Naive thymus-derived CD8-positive, alpha-beta T cell (primary cell): ENCODE measurements around the gene AVEN. TPM values are rescaled to one million over a fixed set of nuclear protein-coding genes. Genes with fewer than 3 reads are reported as not detected.

Source experiments
- ATAC-seq, 2 donors: fragments of 150-1000 bp; cut with Tn5 transposase in 1 of 2; sonication (Bioruptor Pico), chemical (Tn5 transposase) in 1 of 2; 1 replicate in 1 of 2; 2 replicates in 1 of 2; pipeline ENCODE4 v1.10.0; 2021; ENCODE audit warnings: mild to moderate bottlenecking in 2 of 2, moderate library complexity in 2 of 2
- POLR2A ChIA-PET: fragments of 350-600 bp; sonication (Branson Sonifier 250); formaldehyde crosslinking; loops from one replicate; lab custom pipeline; 2021; ENCODE audit warnings: antibody characterized with exemption; lab: Charles Lee
- DNase-seq, 10 donors: peaks; one replicate each; pipeline versions ENCODE4 v3.0.0 to v3.0.0-alpha.2; 2020 to 2022
- H3K27ac Mint-ChIP-seq, 10 donors: one replicate each; pipeline ENCODE4 v1.8.0; 2020 to 2022; ENCODE audit warnings: mild to moderate bottlenecking in 10 of 10, mixed read lengths in 10 of 10, moderate library complexity in 4 of 10, inconsistent platforms in 1 of 10
- H3K27me3 Mint-ChIP-seq, 5 donors: one replicate each; pipeline ENCODE4 v1.8.0; 2021 to 2022; ENCODE audit warnings: mixed read lengths in 5 of 5
- H3K36me3 Mint-ChIP-seq, 3 donors: one replicate each; pipeline ENCODE4 v1.8.0; 2020 to 2022; ENCODE audit warnings: mixed read lengths in 3 of 3, mild to moderate bottlenecking in 2 of 3, inconsistent platforms in 1 of 3
- H3K4me1 Mint-ChIP-seq, 4 donors: one replicate each; pipeline ENCODE4 v1.8.0; 2021 to 2022; ENCODE audit warnings: mixed read lengths in 4 of 4
- H3K4me3 Mint-ChIP-seq, 10 donors: one replicate each; pipeline ENCODE4 v1.8.0; 2020 to 2022; ENCODE audit warnings: mild to moderate bottlenecking in 10 of 10, mixed read lengths in 10 of 10, moderate library complexity in 6 of 10, inconsistent platforms in 1 of 10
- H3K9me3 Mint-ChIP-seq, 9 donors: one replicate each; pipeline ENCODE4 v1.8.0; 2020 to 2022; ENCODE audit warnings: mixed read lengths in 9 of 9, mild to moderate bottlenecking in 3 of 9, inconsistent platforms in 1 of 9, moderate library complexity in 1 of 9
- polyA plus RNA-seq, 3 donors: library from polyadenylated mRNA; unstranded; fragments of 300-500 nt; fragmentation: Illumina TruSeq; gene quantifications; one replicate each; pipeline ENCODE4 v1.2.3, GENCODE V29; 2021
- total RNA-seq, 8 experiments: library from RNA in 2 of 8; stranded (reverse) in 2 of 8; gene quantifications; one replicate each; pipeline ENCODE4 v1.2.3 and lab custom pipeline; 2021 to 2026

Gene AVEN
- total and polyA plus RNA-seq, 5 experiments from 2014 or later = 7.6 to 9.7 (median 8.8) TPM

- Mint-ChIP-seq H3K4me1 (peaks cover 0 to 3% (median 0%) of the 10 kb centered on the region in 4 donors), H3K4me3 (no peak overlapping the region), H3K27ac (no peak overlapping the region), H3K9me3 (no peaks in the 10 kb centered on the region), H3K36me3 (peaks cover 0 to 3% (median 3%) of the 10 kb centered on the region in 3 donors), H3K27me3 (peaks cover 0 to 3% (median 0%) of the 10 kb centered on the region in 5 donors)
- ATAC-seq (no peak), DNase-seq (no peak)
- POLR2A ChIA-PET = no interaction called here
Measured at GRCh38 chr15:33932734-33933133, 106.3 kb downstream of the AVEN start.

DNA sequence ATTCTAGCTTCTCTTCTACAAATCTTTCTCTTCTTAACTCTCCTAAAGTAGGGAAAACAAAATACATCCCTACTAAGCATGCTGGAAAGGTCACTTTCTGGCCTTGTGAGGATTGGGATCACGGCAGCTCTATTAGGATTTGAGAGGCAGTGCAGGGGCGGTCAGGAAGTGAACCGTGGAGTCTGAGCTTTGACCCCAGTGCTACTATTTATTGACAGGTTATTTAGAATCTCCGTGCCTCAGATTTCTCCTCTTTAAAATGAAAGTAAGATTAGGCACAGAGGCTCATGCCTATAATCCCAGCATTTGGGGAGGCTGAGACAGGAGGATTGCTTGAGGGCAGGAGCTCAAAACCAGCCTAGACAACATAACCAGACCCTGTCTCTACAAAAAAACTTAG lies 112.7 kb downstream of the AVEN start:
- POLR2A ChIA-PET = no interaction called here
- no peaks in the 10 kb centered on the region for H3K27me3 Mint-ChIP-seq

DNA sequence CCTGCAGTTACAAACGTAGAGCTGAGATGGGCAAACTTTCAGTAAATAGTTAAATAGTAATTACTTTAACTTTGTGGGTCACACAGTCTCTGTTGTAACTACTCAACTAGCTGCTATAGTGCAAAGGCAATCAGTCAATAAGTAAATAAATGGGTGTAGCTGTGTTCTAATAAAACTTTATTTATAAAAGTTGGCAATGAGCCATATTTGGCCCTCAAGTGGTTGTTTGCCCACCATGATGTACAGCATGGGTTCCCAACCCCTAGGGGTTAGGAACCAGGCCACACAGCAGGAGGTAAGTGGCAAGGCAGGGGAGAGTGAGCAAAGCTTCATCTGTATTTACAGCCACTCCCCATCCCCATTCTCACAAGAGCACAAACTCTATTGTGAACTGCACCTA lies 115.6 kb downstream of the AVEN start:
- DNase-seq (no peak), ATAC-seq (no peak)
- POLR2A ChIA-PET = no interaction called here
- H3K36me3 Mint-ChIP-seq = peaks cover 0 to 5% (median 0%) of the 10 kb centered on the region in 3 donors
- peaks cover 0 to 3% (median 0%) of the 10 kb centered on the region in 4 donors for H3K4me1 Mint-ChIP-seq
- no peaks in the 10 kb centered on the region for H3K27me3 Mint-ChIP-seq
- H3K27ac Mint-ChIP-seq = no peak overlapping the region
- H3K9me3 Mint-ChIP-seq = peaks cover 0 to 2% (median 0%) of the 10 kb centered on the region in 9 donors
- no peak overlapping the region for H3K4me3 Mint-ChIP-seq

More for the DNA sequence above, 112.7 kb downstream of the AVEN start:
- peaks cover 0 to 2% (median 0%) of the 10 kb centered on the region in 9 donors for H3K9me3 Mint-ChIP-seq
- no peaks in the 10 kb centered on the region for H3K4me1 Mint-ChIP-seq
- no peak overlapping the region for H3K4me3 Mint-ChIP-seq
- H3K36me3 Mint-ChIP-seq = peaks cover 0 to 2% (median 0%) of the 10 kb centered on the region in 3 donors
- ATAC-seq = no peak
- no peak for DNase-seq
- no peak overlapping the region for H3K27ac Mint-ChIP-seq

- H3K27ac Mint-ChIP-seq = no peak overlapping the region
- peaks cover 0 to 3% (median 0%) of the 10 kb centered on the region in 3 donors for H3K36me3 Mint-ChIP-seq
- H3K4me1 Mint-ChIP-seq = peaks cover 0 to 11% (median 1%) of the 10 kb centered on the region in 4 donors
- ATAC-seq (no peak), DNase-seq (no peak)
- POLR2A ChIA-PET = no interaction called here
- no peak overlapping the region for H3K4me3 Mint-ChIP-seq
- no peaks in the 10 kb centered on the region for H3K27me3 Mint-ChIP-seq
- H3K9me3 Mint-ChIP-seq = no peaks in the 10 kb centered on the region
Measured at GRCh38 chr15:33915571-33916407, 123.2 kb downstream of the AVEN start.

GRCh38 chr15:33913459-33913858 lies 125.5 kb downstream of the AVEN start:
- POLR2A ChIA-PET = interaction anchor here (0.6 kb wide), 1 partner anchor 1075 kb away, joined by 4 read pairs; no protein-coding TSS in a partner anchor
- ATAC-seq = no peak
- H3K27me3 Mint-ChIP-seq = no peaks in the 10 kb centered on the region

DNA sequence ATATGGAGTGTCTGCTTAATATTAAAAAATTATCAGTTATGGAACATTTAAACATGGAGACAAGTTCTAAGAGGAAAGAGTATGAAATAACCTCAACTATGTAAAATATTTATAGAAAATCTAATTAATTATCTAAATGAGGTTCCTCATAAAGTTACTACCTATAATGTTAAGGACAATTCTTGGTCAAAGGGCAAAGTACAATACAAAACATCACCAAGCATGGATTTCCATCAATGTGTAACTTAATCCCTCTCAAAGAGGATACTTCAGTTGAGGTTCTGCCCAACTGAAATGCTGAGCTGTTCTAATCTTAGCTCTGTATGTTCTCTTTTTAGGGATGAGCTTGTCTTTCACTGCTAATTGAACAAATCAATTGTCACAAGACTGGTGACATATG lies 126.7 kb downstream of the AVEN start:
- H3K4me3 Mint-ChIP-seq = no peak overlapping the region
- H3K9me3 Mint-ChIP-seq = no peaks in the 10 kb centered on the region
- H3K27ac Mint-ChIP-seq = no peak overlapping the region
- H3K4me1 Mint-ChIP-seq = peaks cover 0 to 8% (median 4%) of the 10 kb centered on the region in 4 donors
- DNase-seq = no peak
- H3K27me3 Mint-ChIP-seq = no peaks in the 10 kb centered on the region
- no peaks in the 10 kb centered on the region for H3K36me3 Mint-ChIP-seq
- POLR2A ChIA-PET = no interaction called here
- no peak for ATAC-seq

More at GRCh38 chr15:33913459-33913858, 125.5 kb downstream of the AVEN start:
- no peak for DNase-seq
- Mint-ChIP-seq H3K36me3 (no peaks in the 10 kb centered on the region), H3K4me1 (peaks cover 0 to 8% (median 4%) of the 10 kb centered on the region in 4 donors), H3K4me3 (no peak overlapping the region), H3K9me3 (no peaks in the 10 kb centered on the region), H3K27ac (no peak overlapping the region)

DNA sequence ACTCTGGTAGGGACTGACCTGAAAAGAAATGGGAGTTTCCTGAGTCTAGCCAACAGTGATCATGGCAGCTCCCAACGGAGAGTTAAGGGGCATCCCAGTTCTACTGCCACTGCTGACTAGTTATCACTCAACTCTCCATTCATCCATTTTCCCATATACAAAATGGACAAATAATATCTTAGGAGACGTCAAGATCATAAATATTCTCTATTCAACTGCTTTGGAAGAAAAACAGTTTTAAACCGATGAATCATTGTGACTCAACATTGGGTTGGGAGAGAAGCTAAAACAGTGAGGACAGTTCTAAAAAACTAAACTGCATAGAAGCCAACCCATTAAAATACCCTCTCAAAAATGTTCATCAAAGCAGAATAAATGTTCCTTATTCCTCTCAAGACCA lies 128.3 kb downstream of the AVEN start:
- POLR2A ChIA-PET = no interaction called here
- DNase-seq = no peak
- Mint-ChIP-seq H3K36me3 (no peaks in the 10 kb centered on the region), H3K27me3 (no peaks in the 10 kb centered on the region), H3K4me1 (peaks cover 0 to 6% (median 4%) of the 10 kb centered on the region in 4 donors), H3K27ac (no peak overlapping the region), H3K4me3 (no peak overlapping the region), H3K9me3 (no peaks in the 10 kb centered on the region)
- ATAC-seq = no peak

DNA sequence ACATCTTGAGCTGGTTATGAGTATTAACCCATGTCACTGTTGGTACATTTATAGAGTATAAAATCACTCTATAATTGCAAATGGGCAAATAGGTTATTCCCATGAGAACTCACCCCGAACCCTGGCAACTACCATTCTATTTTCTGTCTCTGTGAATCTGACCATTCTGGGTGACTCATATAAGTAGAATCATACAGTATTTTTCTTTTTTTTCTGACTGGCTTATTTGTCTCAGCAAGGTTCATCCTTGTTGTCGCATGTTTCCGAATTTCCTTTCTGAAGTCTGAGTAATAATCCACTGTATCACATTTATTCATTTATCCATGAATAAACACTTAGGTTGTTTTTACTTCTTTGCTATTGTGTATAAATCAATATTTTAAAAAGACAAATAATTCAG lies 130.6 kb downstream of the AVEN start:
- ATAC-seq (no peak), DNase-seq (no peak)
- no peak overlapping the region for H3K4me3 Mint-ChIP-seq
- no peaks in the 10 kb centered on the region for H3K36me3 Mint-ChIP-seq
- H3K4me1 Mint-ChIP-seq = peaks cover 0 to 6% (median under 1%) of the 10 kb centered on the region in 4 donors
- no peak overlapping the region for H3K27ac Mint-ChIP-seq
- H3K9me3 Mint-ChIP-seq = no peaks in the 10 kb centered on the region
- no peaks in the 10 kb centered on the region for H3K27me3 Mint-ChIP-seq
- POLR2A ChIA-PET = no interaction called here

DNA sequence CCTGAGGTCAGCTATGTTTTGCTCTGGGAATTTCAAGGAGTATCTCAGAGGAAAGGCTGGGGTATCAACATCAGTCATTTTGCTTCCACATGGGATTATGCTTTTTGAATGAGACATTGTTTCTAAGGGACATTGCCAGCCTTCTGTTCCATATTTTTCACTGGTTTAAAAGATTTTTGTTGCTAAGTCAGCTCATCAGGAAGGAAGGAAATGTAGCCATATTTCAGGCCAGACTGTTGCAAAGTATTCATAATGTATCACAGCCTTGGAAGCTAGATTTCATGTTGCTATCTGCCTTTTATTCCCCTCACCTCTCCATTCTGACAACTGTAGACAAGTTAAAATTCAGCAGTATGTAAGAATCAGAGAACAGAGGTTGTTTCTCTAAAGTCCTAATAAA lies 131.7 kb downstream of the AVEN start:
- Mint-ChIP-seq H3K27me3 (no peaks in the 10 kb centered on the region), H3K36me3 (peaks cover 0 to 5% (median 4%) of the 10 kb centered on the region in 3 donors), H3K4me1 (peaks cover 0 to 6% (median under 1%) of the 10 kb centered on the region in 4 donors), H3K27ac (no peak overlapping the region), H3K4me3 (no peak overlapping the region), H3K9me3 (peaks cover 0 to 2% (median 0%) of the 10 kb centered on the region in 9 donors)
- ATAC-seq = no peak
- POLR2A ChIA-PET = no interaction called here
- DNase-seq = no peak

GRCh38 chr15:33903661-33904060 lies 135.3 kb downstream of the AVEN start:
- ATAC-seq = no peak
- H3K9me3 Mint-ChIP-seq = peaks cover 0 to 12% (median 0%) of the 10 kb centered on the region in 9 donors

GRCh38 chr15:33902043-33902442 lies 137.0 kb downstream of the AVEN start:
- POLR2A ChIA-PET = no interaction called here
- Mint-ChIP-seq H3K27ac (no peak overlapping the region), H3K4me3 (no peak overlapping the region), H3K9me3 (peaks cover 0 to 12% (median 0%) of the 10 kb centered on the region in 9 donors), H3K4me1 (peaks cover 0 to 2% (median under 1%) of the 10 kb centered on the region in 4 donors), H3K36me3 (peaks cover 0 to 14% (median 5%) of the 10 kb centered on the region in 3 donors), H3K27me3 (no peaks in the 10 kb centered on the region)
- DNase-seq (no peak), ATAC-seq (no peak)

More at GRCh38 chr15:33903661-33904060, 135.3 kb downstream of the AVEN start:
- H3K4me3 Mint-ChIP-seq = no peak overlapping the region
- H3K36me3 Mint-ChIP-seq = peaks cover 0 to 14% (median 5%) of the 10 kb centered on the region in 3 donors
- H3K27me3 Mint-ChIP-seq = no peaks in the 10 kb centered on the region
- H3K4me1 Mint-ChIP-seq = peaks cover 0 to 2% (median under 1%) of the 10 kb centered on the region in 4 donors
- DNase-seq = no peak
- POLR2A ChIA-PET = no interaction called here
- no peak overlapping the region for H3K27ac Mint-ChIP-seq

DNA sequence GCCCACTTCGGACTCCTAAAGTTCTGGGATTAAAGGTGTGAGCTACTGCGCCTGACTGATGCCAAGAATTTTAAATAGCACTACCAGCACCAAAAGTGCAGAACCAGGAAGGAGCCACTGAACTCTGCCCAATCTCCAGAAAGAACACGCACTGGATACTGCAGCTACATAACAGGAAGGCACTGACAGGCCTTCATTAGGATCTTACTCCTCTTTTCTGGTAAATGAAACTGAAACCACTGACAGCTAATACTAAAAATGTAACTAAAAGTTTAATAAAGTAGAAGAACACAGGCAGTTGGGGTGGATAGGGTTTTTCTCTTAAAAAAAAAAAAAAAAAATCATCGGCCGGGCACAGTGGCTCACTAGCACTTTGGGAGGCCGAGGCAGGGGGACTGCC lies 144.8 kb downstream of the AVEN start:
- DNase-seq (no peak), ATAC-seq (no peak)
- Mint-ChIP-seq H3K27me3 (no peaks in the 10 kb centered on the region), H3K36me3 (peaks cover 2 to 8% (median 5%) of the 10 kb centered on the region in 3 donors), H3K4me1 (peaks cover 0 to 3% (median 1%) of the 10 kb centered on the region in 4 donors), H3K9me3 (peaks cover 0 to 12% (median 0%) of the 10 kb centered on the region in 9 donors), H3K4me3 (no peak overlapping the region), H3K27ac (no peak overlapping the region)
- POLR2A ChIA-PET = no interaction called here

- peaks cover 0 to 2% (median 0%) of the 10 kb centered on the region in 4 donors for H3K4me1 Mint-ChIP-seq
- no peak for DNase-seq
- ATAC-seq = no peak
- H3K9me3 Mint-ChIP-seq = peaks cover 4 to 11% (median 8%) of the 10 kb centered on the region in 9 donors
- H3K27ac Mint-ChIP-seq = no peak overlapping the region
- POLR2A ChIA-PET = no interaction called here
- no peaks in the 10 kb centered on the region for H3K27me3 Mint-ChIP-seq
- H3K36me3 Mint-ChIP-seq = peaks cover 0 to 18% (median 9%) of the 10 kb centered on the region in 3 donors
- H3K4me3 Mint-ChIP-seq = no peak overlapping the region
Measured at GRCh38 chr15:33888176-33888575, 150.8 kb downstream of the AVEN start.
